HFF-Myc (cell line): ENCODE data around the gene CACNA2D3.

Experiments used
- DNase-seq: peaks from one replicate; pipeline ENCODE4 v3.0.0-alpha.2; 2011; ENCODE audit warnings: low read depth; ENCODE audit errors: extremely low read depth
- H3K4me3 ChIP-seq: replicated peaks from 2 replicates; pipeline ENCODE4 v1.5.1; 2011; ENCODE audit warnings: low read depth, mild to moderate bottlenecking, control low read depth, low read length
- CTCF ChIP-seq: IDR thresholded peaks from 2 replicates; pipeline ENCODE4 v1.5.1; 2012; ENCODE audit warnings: mild to moderate bottlenecking, low read depth, low read length, control low read depth; ENCODE audit errors: missing control alignments

Gene CACNA2D3

GRCh38 chr3:54846119-54846518, 723.8 kb downstream of the CACNA2D3 start:
- no peak overlapping the region for H3K4me3 ChIP-seq
- no peak for TF ChIP-seq CTCF
- no peak for DNase-seq

GRCh38 chr3:54847361-54847760, 725.0 kb downstream of the CACNA2D3 start:
- no peak overlapping the region for H3K4me3 ChIP-seq
- TF ChIP-seq CTCF: no peak
- DNase-seq: no peak

- TF ChIP-seq CTCF: no peak
- H3K4me3 ChIP-seq: no peak overlapping the region
- no peak for DNase-seq
These were observed 727.0 kb downstream of the CACNA2D3 start for GRCh38 chr3:54849360-54849759.

- no peak for DNase-seq
- no peak for TF ChIP-seq CTCF
- H3K4me3 ChIP-seq: no peak overlapping the region
These were observed 728.2 kb downstream of the CACNA2D3 start for GRCh38 chr3:54850484-54851018.

GRCh38 chr3:54853573-54854404, 731.4 kb downstream of the CACNA2D3 start:
- no peak overlapping the region for H3K4me3 ChIP-seq
- peak; percentile 81 for TF ChIP-seq CTCF
- DNase-seq: no peak

GRCh38 chr3:54856271-54856670, 733.9 kb downstream of the CACNA2D3 start:
- no peak for TF ChIP-seq CTCF
- H3K4me3 ChIP-seq: no peak overlapping the region

More at GRCh38 chr3:54856271-54856670, 733.9 kb downstream of the CACNA2D3 start:
- DNase-seq: no peak
